GM13977 (cell line): ENCODE data around the gene MEMO1.
"Not testable (repeated sequence)": the region's sequence is repeated elsewhere in the genome, so short reads cannot be mapped to it uniquely, and the experiment has no call there.

Source experiments
- DNase-seq: peaks from one replicate; pipeline ENCODE4 v3.0.0; 2012; ENCODE audit warnings: low spot score
- in situ Hi-C: fragments of 300-500 bp; cut with MboI; formaldehyde crosslinking; loops from one replicate; pipeline ENCODE4 v1.12.0; 2022; ENCODE audit warnings: low sequenced_read_pairs, low pct_unique_long_range_greater_than_20kb, mixed read lengths, inconsistent platforms; ENCODE audit not compliant: unreplicated experiment
- TF ChIP-seq, protein P1 (sequence below): IDR thresholded peaks from 2 replicates; pipeline ENCODE4 v1.5.1; 2012; ENCODE audit warnings: mild to moderate bottlenecking, control low read depth; ENCODE audit not compliant: insufficient read depth; ENCODE audit errors: extremely low read depth, missing control alignments

Gene MEMO1

GRCh38 chr2:32010670-32011484 is at the start of gene MEMO1:
Gene MEMO1, minus strand, starts transcription at chr2:32011008. Its CDS starts 761 bp downstream, at chr2:32010247.
- DNase-seq = peak; percentile 92
- TF ChIP-seq, protein P1, sequence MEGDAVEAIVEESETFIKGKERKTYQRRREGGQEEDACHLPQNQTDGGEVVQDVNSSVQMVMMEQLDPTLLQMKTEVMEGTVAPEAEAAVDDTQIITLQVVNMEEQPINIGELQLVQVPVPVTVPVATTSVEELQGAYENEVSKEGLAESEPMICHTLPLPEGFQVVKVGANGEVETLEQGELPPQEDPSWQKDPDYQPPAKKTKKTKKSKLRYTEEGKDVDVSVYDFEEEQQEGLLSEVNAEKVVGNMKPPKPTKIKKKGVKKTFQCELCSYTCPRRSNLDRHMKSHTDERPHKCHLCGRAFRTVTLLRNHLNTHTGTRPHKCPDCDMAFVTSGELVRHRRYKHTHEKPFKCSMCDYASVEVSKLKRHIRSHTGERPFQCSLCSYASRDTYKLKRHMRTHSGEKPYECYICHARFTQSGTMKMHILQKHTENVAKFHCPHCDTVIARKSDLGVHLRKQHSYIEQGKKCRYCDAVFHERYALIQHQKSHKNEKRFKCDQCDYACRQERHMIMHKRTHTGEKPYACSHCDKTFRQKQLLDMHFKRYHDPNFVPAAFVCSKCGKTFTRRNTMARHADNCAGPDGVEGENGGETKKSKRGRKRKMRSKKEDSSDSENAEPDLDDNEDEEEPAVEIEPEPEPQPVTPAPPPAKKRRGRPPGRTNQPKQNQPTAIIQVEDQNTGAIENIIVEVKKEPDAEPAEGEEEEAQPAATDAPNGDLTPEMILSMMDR = no peak
- in situ Hi-C loops = no loop called here

GRCh38 chr2:32060266-32060665 is 49.5 kb upstream of the MEMO1 start:
- in situ Hi-C loops = no loop called here
- TF ChIP-seq, protein P1 = no peak
- DNase-seq = no peak

DNA sequence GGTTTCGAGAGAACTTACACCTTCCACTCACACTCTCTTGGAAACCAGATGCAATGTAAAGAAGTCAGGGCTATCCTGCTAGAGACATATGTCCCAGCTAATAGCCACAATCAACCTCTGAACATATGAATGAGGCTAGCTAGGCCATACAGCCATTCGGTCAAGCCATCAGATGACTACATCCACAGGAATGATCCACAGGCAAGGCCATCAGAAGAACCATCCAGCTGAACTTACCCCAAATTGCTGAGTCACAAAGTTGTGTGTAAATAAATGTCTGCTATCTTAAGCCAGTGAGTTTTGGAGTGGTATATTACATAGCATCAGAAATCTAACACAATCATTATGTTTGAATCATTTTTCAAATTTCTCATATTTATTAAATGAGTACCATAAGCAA is 47.3 kb upstream of the MEMO1 start:
- in situ Hi-C loops = no loop called here
- TF ChIP-seq, protein P1 = no peak
- DNase-seq = no peak

- DNase-seq, in situ Hi-C loops: not testable (repeated sequence)
Observed at GRCh38 chr2:32054583-32054982, 43.8 kb upstream of the MEMO1 start.

DNA sequence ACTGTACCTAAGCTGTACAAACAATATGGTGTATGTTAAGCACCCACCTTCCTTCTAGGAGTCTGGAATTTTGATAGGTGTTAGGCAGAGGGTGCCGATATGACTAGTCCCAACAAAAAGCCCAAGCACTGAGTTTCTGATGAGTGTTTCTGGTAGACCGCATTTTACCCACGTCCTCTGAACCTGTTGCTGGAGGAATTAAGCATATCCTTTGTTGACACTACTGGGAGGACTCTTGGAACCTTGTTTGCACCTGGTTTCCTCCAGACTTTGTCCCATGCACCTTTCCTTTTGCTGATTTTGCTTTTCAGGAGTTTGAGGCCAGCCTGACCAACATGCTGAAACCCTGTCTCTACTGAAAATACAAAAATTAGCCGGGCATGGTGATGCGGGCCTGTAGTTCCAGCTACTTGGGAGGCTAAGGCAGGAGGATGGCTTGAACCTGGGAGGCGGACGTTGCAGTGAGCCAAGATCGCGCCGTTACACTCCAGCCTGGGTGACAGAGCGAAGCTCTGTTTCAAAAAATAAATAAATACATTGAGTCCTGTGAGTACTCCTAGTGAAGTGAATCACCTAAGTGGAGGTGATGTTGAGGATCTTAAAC is 41.1 kb upstream of the MEMO1 start:
- in situ Hi-C loops = no loop called here
- TF ChIP-seq, protein P1 = no peak
- no peak for DNase-seq

DNA sequence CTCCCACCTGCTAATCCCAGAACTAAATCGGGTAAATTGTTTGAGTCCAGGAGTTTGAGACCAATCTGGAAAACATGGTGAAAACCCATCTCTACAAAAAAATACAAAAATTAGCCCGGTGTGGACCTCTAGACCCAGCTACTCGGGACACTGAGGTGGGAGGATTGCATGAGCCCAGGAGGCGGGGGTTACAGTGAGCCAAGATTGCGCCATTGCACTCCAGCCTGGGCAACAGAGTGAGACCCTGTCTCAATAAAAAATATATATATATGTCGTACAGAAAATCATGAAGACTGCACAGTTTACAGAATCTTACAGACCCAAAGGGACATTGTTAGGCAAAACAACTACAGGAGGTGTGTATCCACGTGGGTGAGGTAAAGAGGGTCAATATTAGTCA is 32.8 kb upstream of the MEMO1 start:
- in situ Hi-C loops = no loop called here
- DNase-seq = no peak

More for the DNA sequence above, 32.8 kb upstream of the MEMO1 start:
- TF ChIP-seq, protein P1 = no peak
